Measurements from ENCODE around the gene SLC32A1. TPM values are rescaled to one million over a fixed set of nuclear protein-coding genes. Genes with fewer than 3 reads are reported as not detected.

SLC32A1 gene
- total and polyA plus RNA-seq, 10 donors = not detected

DNA sequence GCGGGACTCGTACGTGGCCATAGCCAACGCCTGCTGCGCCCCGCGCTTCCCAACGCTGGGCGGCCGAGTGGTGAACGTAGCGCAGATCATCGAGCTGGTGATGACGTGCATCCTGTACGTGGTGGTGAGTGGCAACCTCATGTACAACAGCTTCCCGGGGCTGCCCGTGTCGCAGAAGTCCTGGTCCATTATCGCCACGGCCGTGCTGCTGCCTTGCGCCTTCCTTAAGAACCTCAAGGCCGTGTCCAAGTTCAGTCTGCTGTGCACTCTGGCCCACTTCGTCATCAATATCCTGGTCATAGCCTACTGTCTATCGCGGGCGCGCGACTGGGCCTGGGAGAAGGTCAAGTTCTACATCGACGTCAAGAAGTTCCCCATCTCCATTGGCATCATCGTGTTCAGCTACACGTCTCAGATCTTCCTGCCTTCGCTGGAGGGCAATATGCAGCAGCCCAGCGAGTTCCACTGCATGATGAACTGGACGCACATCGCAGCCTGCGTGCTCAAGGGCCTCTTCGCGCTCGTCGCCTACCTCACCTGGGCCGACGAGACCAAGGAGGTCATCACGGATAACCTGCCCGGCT lies 3.4 kb downstream of the SLC32A1 start:
- Histone ChIP-seq H3K4me3 (peak overlapping the region in 2 of 8 donors; percentile 7 to 27), H3K36me3 (no peaks in the 10 kb centered on the region), H3K9me3 (peaks cover 0 to 14% (median 0%) of the 10 kb centered on the region in 8 donors), H3K4me1 (peaks cover 13 to 93% (median 82%) of the 10 kb centered on the region in 6 donors), H3K27me3 (replicated peaks in 1 of 7) (peaks cover 45 to 100% (median 100%) of the 10 kb centered on the region in 7 donors), H3K27ac (no peak overlapping the region)
- 7 to 15% (median 10%) methylated on average over 38 to 46 of the region's 46 CpGs for WGBS, 5 donors
- intact Hi-C loops (cut with DNase I; ENCODE audit: low total_unique reads) = no loop called here
- DNase-seq = no peak
- no peak for TF ChIP-seq POLR2AphosphoS5 (IDR thresholded peaks at IDR 0.05)

DNA sequence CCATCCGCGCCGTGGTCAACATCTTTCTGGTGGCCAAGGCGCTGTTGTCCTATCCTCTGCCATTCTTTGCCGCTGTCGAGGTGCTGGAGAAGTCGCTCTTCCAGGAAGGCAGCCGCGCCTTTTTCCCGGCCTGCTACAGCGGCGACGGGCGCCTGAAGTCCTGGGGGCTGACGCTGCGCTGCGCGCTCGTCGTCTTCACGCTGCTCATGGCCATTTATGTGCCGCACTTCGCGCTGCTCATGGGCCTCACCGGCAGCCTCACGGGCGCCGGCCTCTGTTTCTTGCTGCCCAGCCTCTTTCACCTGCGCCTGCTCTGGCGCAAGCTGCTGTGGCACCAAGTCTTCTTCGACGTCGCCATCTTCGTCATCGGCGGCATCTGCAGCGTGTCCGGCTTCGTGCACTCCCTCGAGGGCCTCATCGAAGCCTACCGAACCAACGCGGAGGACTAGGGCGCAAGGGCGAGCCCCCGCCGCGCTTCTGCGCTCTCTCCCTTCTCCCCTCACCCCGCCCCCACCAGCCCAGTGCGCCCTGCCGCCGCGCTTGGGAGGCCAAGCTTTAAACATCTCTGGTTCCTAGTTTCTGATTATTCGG lies 4.0 kb downstream of the SLC32A1 start:
- H3K4me1 ChIP-seq = peaks cover 12 to 87% (median 79%) of the 10 kb centered on the region in 6 donors
- DNase-seq = no peak
- WGBS, 5 donors = 4 to 9% (median 6%) methylated on average over 30 to 56 of the region's 56 CpGs
- TF ChIP-seq POLR2AphosphoS5 (IDR thresholded peaks at IDR 0.05) (no peak), POLR2A (IDR thresholded peaks at IDR 0.05) (no peak)
- TF ChIP-seq, protein P1, sequence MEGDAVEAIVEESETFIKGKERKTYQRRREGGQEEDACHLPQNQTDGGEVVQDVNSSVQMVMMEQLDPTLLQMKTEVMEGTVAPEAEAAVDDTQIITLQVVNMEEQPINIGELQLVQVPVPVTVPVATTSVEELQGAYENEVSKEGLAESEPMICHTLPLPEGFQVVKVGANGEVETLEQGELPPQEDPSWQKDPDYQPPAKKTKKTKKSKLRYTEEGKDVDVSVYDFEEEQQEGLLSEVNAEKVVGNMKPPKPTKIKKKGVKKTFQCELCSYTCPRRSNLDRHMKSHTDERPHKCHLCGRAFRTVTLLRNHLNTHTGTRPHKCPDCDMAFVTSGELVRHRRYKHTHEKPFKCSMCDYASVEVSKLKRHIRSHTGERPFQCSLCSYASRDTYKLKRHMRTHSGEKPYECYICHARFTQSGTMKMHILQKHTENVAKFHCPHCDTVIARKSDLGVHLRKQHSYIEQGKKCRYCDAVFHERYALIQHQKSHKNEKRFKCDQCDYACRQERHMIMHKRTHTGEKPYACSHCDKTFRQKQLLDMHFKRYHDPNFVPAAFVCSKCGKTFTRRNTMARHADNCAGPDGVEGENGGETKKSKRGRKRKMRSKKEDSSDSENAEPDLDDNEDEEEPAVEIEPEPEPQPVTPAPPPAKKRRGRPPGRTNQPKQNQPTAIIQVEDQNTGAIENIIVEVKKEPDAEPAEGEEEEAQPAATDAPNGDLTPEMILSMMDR (IDR thresholded peaks at IDR 0.05 in 8 of 11, conservative IDR thresholded peaks at IDR 0.05 in 3 of 11) = no peak
- intact Hi-C loops (cut with DNase I; ENCODE audit: low total_unique reads) = no loop called here
- H3K4me3 ChIP-seq = peak overlapping the region in 1 of 8 donors; percentile 11
- H3K27ac ChIP-seq = no peak overlapping the region
- no peaks in the 10 kb centered on the region for H3K36me3 ChIP-seq
- peaks cover 0 to 14% (median 0%) of the 10 kb centered on the region in 8 donors for H3K9me3 ChIP-seq
- H3K27me3 ChIP-seq (replicated peaks in 1 of 7) = peaks cover 44 to 100% (median 100%) of the 10 kb centered on the region in 7 donors

DNA sequence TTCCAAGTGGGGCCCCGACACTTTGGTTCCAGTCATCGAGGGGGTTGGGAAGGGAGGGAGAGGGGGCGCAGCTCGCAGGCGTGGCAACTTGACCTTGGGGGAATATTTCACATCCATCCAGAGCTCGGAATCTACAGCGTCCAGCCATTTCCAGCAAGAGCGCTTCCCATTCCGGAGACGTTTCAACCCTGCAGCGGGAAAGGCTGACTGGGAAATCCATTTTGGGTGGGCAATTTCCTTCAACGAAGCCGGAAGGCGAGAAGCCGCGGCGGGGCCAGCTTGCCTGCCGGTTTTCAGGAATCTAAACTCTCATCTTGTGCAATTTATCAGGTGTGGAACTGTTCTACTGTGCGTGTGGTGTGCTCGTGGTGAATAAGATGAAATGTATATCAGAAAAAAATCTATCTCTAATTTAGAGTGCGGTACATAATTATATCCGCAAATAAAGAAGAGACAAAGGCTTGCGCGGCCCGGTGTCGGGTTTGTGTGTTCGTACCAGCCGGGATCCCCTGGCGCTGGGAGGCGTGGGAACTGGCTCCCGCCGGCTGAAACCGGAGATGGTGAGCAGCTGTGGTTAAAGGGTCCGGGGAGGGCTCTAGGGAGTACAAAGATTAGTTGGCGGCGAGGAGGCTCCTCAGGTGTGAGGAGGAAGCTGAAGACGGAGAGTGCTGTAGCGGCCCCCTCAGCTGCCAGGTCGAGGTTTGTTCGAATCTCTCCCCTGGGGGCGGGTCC lies 4.8 kb downstream of the SLC32A1 start:
- 2 to 7% (median 3%) methylated on average over 36 to 41 of the region's 41 CpGs for WGBS, 5 donors
- H3K27me3 ChIP-seq (replicated peaks in 1 of 7) = peaks cover 44 to 100% (median 100%) of the 10 kb centered on the region in 7 donors
- peak overlapping the region in 1 of 8 donors; percentile 11 for H3K4me3 ChIP-seq
- H3K9me3 ChIP-seq = peaks cover 0 to 14% (median 0%) of the 10 kb centered on the region in 8 donors
- intact Hi-C loops (cut with DNase I; ENCODE audit: low total_unique reads) = no loop called here
- peaks cover 9 to 79% (median 71%) of the 10 kb centered on the region in 6 donors for H3K4me1 ChIP-seq
- no peaks in the 10 kb centered on the region for H3K36me3 ChIP-seq
- no peak for TF ChIP-seq POLR2A (IDR thresholded peaks at IDR 0.05)
- TF ChIP-seq, protein P1 (IDR thresholded peaks at IDR 0.05 in 8 of 11, conservative IDR thresholded peaks at IDR 0.05 in 3 of 11) = no peak
- no peak for TF ChIP-seq POLR2AphosphoS5 (IDR thresholded peaks at IDR 0.05)
- H3K27ac ChIP-seq = no peak overlapping the region
- DNase-seq = no peak

DNA sequence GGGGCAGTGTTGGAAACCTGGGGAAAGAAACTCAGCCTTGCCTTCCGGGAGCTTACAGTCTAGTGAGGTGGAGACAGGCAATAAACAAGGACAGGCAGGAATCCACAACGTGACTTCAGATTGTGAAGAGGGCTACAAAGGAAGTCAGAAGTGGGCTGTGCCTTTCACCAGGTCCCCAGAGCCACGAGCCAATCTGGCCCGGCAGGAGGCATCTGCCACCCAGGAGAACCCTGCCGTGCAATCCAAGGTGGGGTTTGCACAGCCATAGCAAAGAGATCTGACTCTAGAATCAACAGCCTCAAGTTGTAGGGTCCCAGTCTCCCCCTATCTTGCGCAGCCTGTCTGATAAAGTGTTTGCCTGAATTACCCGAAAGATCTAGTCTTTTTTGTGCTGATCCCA lies 5.5 kb downstream of the SLC32A1 start:
- Histone ChIP-seq H3K4me1 (peaks cover 9 to 72% (median 64%) of the 10 kb centered on the region in 6 donors), H3K27me3 (replicated peaks in 1 of 7) (peaks cover 40 to 100% (median 100%) of the 10 kb centered on the region in 7 donors), H3K27ac (no peak overlapping the region), H3K4me3 (no peak overlapping the region), H3K36me3 (no peaks in the 10 kb centered on the region), H3K9me3 (peaks cover 0 to 14% (median 0%) of the 10 kb centered on the region in 8 donors)
- WGBS, 5 donors = 5 to 12% (median 7%) methylated on average over 6 to 7 of the region's 7 CpGs
- DNase-seq = no peak
- intact Hi-C loops (cut with DNase I; ENCODE audit: low total_unique reads) = no loop called here
- TF ChIP-seq, protein P1 (IDR thresholded peaks at IDR 0.05 in 8 of 11, conservative IDR thresholded peaks at IDR 0.05 in 3 of 11) = no peak
- TF ChIP-seq POLR2AphosphoS5 (IDR thresholded peaks at IDR 0.05) = no peak
- TF ChIP-seq POLR2A (IDR thresholded peaks at IDR 0.05) = no peak

All from spleen (tissue), 11 donors.